K562 (cell line): ENCODE measurements around the gene TAL1.

Source experiments
- CREB1 ChIP-seq, 2 experiments: sonication (generic) in 1 of 2; formaldehyde crosslinking in 1 of 2; IDR thresholded peaks; 2 replicates each; pipeline versions ENCODE4 v1.6.1 to v1.8.0; 2012 to 2022; ENCODE audit warnings: inconsistent platforms in 1 of 2, mild to moderate bottlenecking in 1 of 2, missing genetic modification reagents in 1 of 2, moderate library complexity in 1 of 2
- CTCF ChIP-seq, 3 experiments: IDR thresholded peaks in 2 of 3; conservative IDR thresholded peaks in 1 of 3; 2 replicates each; pipeline ENCODE4 v1.5.1; 2011 to 2012; ENCODE audit warnings: low read length in 3 of 3, mild to moderate bottlenecking in 3 of 3, control low read depth in 2 of 3, improper control_type of control experiment in 1 of 3, inconsistent platforms in 1 of 3, low read depth in 1 of 3, mixed read lengths in 1 of 3, moderate library complexity in 1 of 3; ENCODE audit not compliant: insufficient read depth in 2 of 3
- MYNN ChIP-seq, 2 experiments: sonication (generic); formaldehyde crosslinking in 1 of 2; IDR thresholded peaks; 2 replicates each; pipeline versions ENCODE4 v1.5.0 to v1.6.1; 2016 to 2020; ENCODE audit warnings: antibody characterized with exemption in 1 of 2, missing genetic modification reagents in 1 of 2
- SIRT6 ChIP-seq: IDR thresholded peaks from one replicate; pipeline ENCODE4 v1.6.1; 2012; ENCODE audit warnings: low read depth, mild to moderate bottlenecking, control low read depth, inconsistent platforms, low read length, moderate library complexity
- SP2 ChIP-seq: IDR thresholded peaks from 2 replicates; pipeline ENCODE4 v1.6.1; 2011; ENCODE audit warnings: mild to moderate bottlenecking, low read depth, low read length, moderate library complexity; ENCODE audit not compliant: poor library complexity, severe bottlenecking; ENCODE audit errors: extremely low read depth
- TEAD2 ChIP-seq: fragments of 450-650 bp; IDR thresholded peaks from 2 replicates; pipeline ENCODE4 v1.6.1; 2016; ENCODE audit warnings: missing genetic modification characterization, control low read depth, missing compliant biosample characterization

- TF ChIP-seq CTCF (IDR thresholded peaks at IDR 0.05 in 2 of 3, conservative IDR thresholded peaks at IDR 0.05 in 1 of 3; ENCODE audit: insufficient read depth in 2 of 3, low read depth in 1 of 3, low read length in 3 of 3) = no peak
- no peak for TF ChIP-seq SIRT6
- TF ChIP-seq SP2 = no peak
- no peak for TF ChIP-seq MYNN (IDR thresholded peaks at IDR 0.05)
- TF ChIP-seq MYNN (CRISPR knock-in tag; IDR thresholded peaks at IDR 0.05) = no peak
- TF ChIP-seq CREB1 (IDR thresholded peaks at IDR 0.05) = no peak
- no peak for TF ChIP-seq CREB1 (CRISPR knock-in tag; IDR thresholded peaks at IDR 0.05)
- no peak for TF ChIP-seq TEAD2 (tag)
These were observed 37.7 kb downstream of the TAL1 start for GRCh38 chr1:47194311-47194710.
